Activated CD8-positive, alpha-beta memory T cell treated with anti-CD3 and anti-CD28 coated beads, Interleukin-2, amount 50 U/mL, for 4 hours (primary cell): Measurements from ENCODE around the gene XCL1.

Experiments
- DNase-seq: peaks from one replicate; pipeline ENCODE4 v3.0.0-alpha.2; 2020

The XCL1 gene

GRCh38 chr1:168607872-168608428, 31.5 kb downstream of the XCL1 start:
- DNase-seq = no peak

- DNase-seq = no peak
These were observed 32.7 kb downstream of the XCL1 start for GRCh38 chr1:168608796-168609715.

- no peak for DNase-seq
These were observed 33.5 kb downstream of the XCL1 start for GRCh38 chr1:168609741-168610510.

- no peak for DNase-seq
These were observed 36.6 kb downstream of the XCL1 start for GRCh38 chr1:168613038-168613451.

- no peak for DNase-seq
These were observed 37.4 kb downstream of the XCL1 start for GRCh38 chr1:168613691-168614231.

DNA sequence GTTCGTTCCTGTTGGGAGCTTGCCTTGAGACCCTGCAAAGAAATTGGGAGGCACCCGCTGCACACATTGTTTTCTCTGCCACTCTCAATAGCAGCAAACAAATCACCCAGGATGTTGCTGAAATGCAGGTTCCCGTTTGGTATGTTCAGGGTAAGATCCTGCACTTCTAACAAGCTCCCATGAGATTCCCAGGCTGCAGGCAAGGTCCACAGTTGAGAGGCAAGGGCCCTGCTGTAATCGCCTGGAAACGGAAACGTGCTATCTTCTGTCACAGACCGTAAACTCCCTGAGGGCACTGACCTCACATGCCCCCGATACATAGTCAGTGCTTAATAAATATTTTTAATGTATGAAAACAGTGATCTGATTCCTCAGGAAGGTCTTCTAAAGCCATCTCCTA, 37.8 kb downstream of the XCL1 start:
- no peak for DNase-seq

DNA sequence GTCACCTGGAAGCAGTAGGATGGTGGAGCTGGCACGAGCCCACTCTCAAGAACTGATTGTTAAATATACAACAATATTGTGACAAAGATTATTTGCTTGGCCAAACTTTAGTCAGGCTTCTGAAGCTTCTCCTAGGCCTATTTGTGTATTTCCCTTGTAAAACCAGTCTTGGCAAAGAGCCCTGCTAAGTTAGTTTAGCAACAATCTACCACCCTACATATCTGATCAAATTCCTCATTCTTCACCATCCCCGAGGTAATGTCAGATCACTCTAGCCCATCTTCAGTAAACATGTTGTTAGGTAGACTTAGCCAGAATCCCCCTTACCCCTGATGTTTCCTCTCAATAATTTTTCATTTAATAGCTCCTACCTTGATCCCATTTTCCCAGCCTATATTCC, 39.6 kb downstream of the XCL1 start:
- no peak for DNase-seq

DNA sequence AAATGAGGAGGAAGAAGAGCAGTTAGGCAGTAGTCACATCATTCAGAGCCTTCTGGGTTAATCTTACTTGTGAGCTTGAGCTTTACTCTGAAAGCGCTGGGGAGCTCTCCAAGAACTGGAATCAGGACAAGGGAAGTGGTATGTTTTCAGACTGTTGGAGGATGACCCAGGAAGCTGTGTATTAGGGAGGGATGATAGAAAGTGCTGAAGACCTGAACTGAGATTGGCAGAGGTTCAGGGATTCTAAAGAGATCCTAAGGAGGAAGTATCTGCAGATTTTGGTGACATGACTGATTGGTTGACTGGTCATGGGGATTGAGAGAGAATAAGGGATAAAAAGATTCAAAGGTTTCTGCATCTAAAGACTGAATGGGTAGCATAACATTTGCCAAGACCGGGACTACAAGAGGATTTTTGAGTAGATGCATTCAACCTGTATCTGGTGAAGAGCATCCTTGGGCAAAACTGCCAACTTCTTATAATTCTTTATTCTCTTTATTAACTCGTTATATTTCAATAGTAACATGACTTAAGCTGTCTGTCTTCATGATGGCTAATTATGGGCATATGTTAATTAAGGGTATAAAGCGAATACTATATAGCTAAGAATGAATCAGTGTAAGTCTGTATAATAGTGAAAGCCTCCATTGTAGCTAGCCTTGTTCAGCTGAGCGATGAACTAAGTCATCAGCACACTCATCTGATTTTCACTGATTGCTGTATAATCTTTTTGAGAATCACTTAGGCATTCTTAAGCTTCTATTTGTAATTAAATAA, 41.8 kb downstream of the XCL1 start:
- no peak for DNase-seq

DNA sequence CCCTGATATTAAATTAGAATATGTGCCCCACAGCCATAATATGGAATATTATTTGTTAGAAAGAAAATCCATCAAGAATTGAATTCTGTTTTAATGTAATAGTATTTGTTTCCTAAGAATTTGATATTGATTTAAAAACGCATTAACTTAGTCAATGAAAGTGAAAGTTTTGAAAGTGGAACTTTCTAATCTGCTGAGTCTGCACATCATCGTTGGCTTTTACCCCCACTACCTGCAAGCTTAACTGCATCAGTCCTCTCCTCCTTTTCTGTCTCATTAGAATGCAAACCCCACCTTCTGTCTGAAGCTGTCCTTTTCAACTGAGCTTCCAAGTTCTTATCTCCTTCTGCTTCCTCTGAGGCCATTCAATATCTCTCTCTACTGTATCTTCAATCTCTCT, 42.5 kb downstream of the XCL1 start:
- no peak for DNase-seq

DNA sequence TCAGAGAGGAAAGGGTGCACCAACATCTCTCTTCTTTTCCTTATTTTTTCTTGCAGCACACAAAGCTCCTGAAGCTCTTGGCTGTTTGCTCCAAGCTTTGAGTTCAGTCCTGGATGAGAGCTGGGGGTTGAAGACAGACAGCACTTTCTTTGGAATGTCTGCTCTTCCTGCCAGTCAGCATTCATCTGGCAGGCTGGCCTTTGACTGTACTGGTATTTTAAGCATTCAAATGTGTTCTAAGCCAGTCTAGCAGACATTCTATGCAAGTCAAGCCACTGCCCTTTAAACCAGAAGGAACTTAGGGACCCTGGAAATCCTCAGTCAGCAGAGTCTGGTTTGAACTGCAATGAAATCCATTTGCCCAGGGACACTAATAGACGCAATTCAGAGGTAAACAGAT, 45.0 kb downstream of the XCL1 start:
- DNase-seq = no peak

DNA sequence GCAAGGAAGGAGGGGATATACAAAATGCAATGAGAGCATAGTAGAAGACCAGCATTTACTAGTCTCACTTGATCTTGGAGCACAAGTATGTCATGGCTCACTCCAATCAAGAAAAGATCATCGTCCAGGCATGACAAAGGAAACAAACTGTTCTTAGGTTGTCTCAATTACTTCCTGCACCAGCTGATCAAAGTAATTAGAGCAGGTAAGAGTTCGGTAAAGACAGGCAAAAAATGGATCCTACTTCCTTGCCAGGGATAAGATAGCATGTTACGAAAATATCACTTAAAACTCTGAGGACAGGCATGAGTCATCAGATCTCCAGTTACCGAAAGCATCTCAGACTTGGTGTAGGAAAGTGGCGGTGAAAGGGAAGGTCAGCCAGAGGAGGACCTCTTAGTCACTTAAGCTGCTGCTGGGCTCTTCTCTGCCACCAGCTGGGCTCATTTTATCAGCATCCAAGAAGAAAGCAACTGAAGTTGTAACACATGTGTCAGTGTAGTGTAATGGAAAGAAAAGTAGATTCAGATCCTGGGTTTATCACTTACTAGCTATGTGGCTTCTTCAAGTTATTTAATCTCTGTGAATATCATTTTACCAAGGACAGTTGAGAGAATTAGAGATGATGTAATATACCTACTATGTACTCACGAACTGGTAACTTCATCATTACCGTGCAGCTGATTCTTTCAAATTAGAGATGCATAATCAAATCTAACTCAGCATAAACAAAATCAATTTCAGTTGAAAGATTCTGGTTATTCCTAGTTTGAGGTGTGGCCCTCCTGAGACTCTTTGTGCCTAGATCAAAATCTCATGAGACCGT, 46.8 kb downstream of the XCL1 start:
- no peak for DNase-seq

DNA sequence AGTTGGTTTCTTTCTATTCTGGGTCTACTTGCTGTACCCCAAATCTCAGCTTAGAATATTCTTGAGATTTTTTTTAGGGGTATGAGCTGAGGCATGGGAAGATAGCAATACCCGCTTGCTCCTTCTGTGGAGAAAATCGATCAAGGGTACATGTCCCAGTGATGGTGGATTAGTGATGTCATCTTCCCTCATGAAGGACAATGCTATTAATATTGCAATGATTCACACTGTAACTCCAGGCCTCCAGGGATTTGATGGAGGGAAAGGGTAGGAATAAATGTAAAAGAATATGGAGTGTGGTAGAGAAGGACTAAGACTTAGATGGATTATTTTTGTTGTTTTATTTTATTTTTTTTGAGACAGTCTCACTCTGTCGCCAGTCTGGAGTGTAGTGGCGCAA, 47.4 kb downstream of the XCL1 start:
- no peak for DNase-seq

GRCh38 chr1:168626326-168626725, 49.9 kb downstream of the XCL1 start:
- DNase-seq = no peak

DNA sequence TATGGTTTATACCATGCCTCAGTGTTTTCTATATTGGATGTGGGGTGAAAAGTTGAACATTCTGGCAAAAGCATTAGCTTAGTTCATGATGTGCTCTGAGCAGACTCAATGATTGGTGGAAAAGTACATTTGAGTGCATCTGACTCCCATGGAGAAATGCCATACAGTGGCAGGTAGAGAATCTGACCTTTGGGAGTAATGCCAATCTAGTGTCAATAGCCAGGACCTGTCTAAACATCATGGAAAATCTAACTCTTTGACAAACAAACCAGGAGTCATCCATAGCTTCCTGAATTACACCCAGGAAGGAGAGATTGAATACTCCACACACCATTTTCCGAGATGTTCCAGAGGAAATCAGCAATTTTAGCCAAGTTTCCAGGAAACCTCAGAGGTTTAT, 51.0 kb downstream of the XCL1 start:
- DNase-seq = no peak

GRCh38 chr1:168628807-168629206, 52.4 kb downstream of the XCL1 start:
- no peak for DNase-seq

DNA sequence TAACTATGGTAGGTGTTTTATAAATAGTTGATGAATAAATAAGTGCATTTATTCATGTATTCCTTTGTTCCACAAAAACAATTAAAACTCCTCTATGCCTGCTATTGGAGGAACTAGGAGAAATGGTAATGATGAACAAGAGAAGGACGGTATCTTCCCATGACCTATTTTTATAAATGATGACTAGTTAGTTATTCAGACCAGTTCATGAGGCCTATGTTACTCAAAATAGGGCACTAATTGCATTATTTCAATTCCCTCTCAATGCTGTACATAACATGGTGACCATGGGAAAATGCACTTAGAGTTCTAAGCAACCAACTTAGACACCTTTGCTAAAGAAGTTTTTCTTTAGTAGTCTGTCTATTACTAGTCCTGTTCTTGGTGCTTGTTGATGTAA, 53.1 kb downstream of the XCL1 start:
- DNase-seq = no peak
